DMS 273 (cell line): Measurements from ENCODE around the gene MCM5.
"Not testable (repeated sequence)": the region's sequence is repeated elsewhere in the genome, so short reads cannot be mapped to it uniquely, and the experiment has no call there.

Experiments
- DNase-seq: peaks from one replicate; lab custom pipeline; 2025; ENCODE audit not compliant: unreplicated experiment; lab: John Stamatoyannopoulos, UW

Gene MCM5

DNA sequence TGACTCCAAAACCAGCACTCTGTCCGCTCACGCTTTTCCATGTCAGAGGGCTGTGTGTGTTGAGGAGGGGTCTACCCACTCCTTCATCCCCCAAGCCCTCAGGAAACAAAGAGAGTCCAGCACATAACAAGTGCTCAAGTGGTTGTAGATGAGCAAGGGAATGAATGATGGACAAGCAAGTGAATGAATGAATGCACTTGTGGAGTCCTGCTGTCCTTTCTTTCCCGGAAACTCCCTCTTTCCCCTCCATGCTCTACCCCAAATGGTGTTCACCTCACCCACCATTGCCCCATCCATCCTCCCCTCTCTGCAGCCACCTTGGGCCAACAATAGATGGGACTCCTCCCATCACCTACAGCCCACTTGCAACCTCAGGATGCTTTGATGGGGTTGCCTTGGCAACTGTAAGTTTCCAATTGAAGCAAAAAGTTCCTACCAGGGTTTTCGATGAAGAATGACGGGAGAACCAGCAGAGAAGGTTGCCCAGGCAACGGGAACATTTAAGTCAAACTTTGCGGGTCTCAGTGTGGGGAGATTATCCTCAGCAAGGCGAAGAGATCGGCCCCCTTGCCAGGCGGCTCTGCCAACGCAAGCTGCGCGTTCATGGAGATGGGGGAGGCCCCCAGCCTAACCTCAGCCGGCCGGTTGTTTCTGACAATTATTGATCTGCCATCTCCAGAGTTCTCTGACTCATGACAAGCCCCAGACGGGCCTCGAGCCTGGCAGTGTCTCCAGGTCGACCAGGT lies 51.1 kb downstream of the MCM5 start:
- DNase-seq: no peak

DNA sequence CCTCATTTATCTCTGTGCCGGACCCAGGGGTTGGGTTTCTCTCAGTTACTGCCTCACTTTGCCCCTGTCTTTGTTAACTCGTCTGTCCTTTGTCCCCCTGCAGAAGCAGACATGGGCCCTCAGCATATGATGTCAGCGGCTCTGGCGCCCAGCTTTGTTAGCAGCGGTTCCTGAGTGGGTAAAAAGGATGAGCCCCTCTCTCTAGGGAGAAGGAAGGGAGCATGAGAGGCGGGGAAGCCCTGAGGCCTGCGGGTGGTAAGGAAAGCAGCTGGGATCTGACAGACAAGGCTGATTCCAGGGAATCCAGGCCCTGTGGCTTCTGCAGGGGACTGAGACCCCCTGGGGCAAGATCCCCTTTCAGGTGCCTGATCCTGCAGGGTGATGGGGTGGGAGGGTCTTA lies 51.7 kb downstream of the MCM5 start:
- DNase-seq: no peak

DNA sequence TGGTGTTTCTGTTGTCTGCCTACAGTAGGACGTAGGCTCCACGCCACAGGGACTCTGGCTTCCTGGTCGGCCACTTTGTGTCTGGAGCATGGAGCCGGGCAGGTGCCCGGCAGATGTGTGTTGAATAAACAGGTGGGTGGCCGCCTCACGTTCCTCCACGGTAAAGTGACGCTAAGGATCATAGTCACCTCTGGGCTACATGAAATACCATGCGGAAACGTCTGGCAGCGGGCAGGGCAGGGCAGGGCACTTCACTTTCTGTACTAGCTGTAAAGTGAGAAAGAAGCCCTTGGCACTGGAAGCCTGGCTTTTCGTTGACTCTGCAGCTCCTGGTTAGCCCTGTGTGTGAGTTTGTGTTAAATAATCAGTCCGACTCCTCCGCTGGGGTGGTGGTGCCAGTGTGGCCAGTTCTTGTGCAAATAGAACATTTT lies 52.4 kb downstream of the MCM5 start:
- no peak for DNase-seq

DNA sequence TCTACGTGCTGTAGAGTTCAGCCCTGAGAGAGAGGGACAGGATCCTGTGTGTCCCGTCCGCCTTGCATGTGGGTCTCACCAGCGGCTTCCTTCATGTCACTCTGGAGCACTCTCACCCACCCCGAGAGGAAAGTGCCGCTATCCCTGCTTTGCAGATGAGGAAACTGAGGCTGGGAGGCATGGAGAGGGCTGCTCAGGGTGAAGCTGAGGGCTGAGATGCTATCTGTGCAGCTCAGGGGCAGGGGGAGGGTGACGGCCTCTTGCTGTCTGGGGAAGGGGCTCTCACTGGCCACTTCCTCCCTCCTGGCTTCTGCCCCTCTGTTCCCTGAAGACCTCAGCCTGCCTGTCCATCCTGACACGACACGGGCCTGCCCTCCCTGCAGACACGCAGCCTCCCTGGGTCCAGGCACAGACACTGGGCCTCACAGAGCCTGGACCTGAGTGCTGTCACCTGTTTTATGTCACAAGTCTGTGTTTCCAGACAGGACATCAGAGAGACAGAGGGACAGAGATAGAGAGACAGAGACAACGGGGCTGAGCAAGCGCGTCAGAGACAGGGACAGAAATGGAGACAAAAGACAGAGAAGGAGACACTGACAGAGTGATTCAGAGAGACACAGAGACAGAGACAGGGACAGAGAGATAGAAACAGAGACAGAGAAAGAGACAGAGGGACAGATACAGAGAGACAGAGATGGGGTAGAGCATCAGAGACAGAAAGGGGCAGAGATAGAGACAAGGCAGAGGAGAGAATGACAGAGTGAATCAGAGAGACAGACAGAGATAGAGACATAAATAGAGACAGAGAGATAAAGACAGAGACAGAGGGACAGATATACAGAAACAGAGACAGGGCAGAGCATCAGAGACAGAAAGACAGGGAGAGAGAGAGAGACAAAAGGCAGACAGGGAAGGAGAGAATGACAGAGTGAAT lies 53.1 kb downstream of the MCM5 start:
- no peak for DNase-seq

DNA sequence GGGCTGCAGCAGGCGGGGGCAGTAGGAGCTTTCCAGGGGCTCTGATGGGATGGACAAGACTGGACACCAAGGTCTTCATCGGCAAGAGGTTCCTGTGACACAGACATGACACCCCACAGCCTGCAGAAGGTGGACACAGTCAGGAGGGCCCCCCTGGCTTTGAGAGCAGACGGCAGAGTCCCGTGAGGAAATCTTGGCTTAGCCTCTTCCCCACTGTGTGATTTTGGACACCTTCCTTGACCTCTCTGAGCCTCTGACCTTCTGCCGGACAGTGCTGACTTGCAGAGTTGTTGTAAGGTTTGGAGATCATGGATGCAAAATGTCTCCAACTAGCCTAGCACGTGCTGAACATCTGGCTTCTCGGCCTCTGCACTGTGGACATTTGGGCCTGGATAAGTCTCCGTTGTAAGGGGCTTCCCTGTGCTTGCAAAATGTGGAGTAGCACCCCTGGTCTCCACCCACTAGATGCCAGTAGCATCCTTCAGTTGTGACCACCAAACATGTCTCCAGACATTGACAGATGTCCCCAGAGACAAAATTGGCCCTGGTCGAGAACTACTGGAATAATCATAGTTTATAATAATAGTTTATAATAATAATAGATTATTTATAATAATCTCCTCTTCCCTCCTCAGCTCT lies 54.6 kb downstream of the MCM5 start:
- peak; percentile 51 for DNase-seq

DNA sequence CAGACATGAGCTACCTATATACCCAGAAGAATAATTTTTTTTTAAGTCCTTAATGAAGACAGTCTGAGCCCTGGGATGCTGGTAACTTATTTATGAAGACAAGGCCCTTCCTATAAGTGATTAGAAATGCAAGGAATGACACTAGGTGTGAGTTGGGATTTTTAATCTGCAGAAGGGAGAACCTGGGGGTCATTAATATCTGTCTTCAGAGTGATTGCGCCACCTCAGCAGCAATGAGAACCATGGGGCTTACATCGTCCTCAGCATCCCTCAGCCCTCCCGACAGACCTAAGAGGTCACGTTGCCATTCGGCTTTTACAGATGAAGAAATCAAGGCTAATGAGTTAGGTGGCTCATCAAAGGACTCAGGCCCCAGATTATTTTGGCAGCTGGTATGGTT lies 55.6 kb downstream of the MCM5 start:
- DNase-seq: no peak

DNA sequence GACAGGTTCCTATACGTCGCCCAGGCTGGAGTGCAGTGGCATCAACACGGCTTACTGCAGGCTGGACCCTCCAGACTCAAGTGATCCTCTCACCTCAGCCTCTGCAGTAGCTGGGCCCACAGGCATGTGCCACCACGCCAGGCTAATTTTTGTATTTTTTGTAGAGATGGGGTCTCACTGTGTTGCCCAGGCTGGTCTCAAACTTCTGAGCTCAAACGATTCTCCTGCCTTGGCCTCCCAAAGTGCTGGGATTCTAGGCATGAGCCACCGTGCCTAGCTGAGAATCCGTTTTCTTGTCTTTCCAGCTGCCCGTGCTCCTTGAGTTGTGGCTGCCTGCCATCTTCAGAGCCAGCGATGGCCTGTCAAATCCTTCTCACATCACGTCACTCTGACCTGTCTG lies 56.8 kb downstream of the MCM5 start:
- DNase-seq: no peak

DNA sequence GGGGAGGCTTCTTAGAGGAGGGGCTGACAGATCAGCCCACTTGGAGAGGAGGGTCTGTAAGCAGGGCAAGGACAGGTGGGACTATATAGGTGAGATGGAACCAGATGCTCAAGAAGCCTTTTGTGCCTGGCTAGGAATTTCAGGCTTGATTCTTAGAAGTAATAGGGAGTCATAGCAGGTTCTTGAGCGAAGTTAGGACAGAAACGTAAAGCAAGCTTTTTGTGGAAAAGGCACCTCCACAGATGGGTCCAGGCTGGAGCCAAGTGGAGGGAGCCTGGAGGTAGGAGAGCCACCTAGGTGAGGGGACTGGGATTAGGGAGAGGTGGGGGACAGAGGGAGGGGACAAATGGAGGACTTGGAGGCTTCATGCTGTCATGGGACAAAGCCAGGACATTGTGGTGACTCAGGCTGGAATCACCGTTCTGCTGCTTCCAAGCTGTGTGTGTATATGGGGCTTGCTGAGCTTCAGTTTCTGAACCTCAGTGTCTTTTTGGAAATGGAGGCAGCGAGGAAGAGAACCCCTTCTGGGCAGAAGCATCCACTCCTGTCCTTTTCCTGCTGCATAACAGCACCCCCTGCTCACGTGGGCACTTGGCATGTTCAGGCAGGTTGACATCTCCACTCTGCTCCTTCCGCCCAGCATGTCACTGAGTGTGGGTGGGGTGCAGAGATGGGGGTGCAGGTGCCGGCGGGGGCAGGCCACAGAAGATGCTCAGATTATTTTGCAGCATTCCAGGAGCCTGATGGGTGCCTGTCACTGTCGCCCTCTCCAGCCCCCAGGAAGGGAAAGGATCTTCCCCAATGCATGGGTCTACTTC lies 58.0 kb downstream of the MCM5 start:
- DNase-seq: no peak

DNA sequence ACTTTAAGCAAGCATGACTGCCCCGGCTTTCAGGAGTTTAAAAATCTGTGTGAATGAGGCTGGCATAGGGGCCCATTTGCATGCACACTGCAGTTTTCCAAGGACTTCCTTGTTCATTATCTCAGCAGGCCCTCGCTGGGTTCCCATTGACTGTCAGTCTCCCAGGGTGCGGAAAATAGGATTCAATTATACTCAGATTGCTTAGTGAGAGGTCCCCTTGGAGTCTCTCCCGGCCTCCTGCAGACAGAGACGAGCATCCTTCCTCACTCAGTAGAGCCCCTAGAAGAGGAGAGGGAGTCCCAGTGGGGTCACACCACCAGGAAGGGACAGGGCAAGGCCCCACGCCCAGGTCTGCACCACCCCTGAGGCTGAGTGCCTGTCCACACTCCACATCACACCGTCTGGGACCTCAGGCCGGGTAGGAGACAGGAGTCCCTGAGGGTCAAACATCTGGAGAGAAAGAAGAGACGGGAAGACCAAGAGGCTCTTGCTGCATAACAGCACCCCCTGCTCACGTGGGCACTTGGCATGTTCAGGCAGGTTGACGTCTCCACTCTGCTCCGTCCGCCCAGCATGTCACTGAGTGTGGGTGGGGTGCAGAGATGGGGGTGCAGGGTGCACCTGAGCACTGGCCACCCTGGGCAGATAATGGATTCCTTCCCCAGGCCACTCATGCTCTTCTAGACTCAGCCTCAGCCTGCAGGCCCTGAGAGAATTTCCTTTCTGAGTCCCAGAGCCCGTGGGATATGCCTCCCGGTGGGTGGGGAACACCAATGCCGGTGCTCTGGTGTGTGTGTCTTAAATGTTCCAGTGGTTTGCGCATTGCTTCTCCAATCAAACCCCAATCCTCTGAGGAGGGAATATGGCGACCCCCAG lies 58.8 kb downstream of the MCM5 start:
- DNase-seq: no peak

DNA sequence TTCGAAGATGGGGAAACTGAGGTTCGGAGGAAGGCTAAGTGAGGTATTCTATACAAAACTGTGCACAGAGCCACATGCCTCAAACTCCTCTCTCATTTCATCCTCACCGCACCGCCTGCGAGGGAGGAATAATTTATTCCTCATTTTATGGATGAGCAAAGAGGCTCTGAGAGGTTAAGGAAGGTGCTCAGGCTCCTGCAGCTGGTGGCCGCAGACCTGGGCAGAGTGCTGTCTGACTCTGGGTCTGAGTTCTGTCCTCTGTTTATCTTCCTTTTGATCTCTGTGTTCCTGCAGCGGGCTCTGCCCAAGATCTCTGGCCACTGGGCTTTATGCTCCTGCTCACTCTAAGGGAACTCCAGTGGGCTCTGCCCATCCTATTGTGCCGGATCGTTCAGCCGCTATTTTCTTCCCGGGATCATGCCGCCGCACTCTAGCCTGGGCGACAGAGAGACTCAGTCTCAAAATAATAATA lies 59.5 kb downstream of the MCM5 start:
- DNase-seq: no peak

DNA sequence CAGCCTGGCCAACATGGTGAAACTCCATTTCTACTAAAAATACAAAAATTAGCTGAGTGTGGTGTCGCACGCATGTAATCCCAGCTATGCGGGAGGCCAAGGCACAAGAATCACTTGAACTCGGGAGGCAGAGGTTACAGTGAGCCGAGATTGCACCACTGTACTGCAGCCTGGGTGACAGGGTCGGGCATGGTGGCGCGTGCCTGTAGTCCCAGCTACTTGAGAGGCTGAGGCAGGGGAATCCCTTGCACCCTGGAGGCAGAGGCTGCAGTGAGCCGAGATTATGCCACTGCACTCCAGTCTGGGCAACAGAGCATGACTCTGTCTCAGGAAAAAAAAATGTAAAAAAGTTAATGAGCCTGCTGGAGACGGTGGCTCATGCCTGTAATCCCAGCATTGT lies 60.0 kb downstream of the MCM5 start:
- DNase-seq: not testable (repeated sequence)

DNA sequence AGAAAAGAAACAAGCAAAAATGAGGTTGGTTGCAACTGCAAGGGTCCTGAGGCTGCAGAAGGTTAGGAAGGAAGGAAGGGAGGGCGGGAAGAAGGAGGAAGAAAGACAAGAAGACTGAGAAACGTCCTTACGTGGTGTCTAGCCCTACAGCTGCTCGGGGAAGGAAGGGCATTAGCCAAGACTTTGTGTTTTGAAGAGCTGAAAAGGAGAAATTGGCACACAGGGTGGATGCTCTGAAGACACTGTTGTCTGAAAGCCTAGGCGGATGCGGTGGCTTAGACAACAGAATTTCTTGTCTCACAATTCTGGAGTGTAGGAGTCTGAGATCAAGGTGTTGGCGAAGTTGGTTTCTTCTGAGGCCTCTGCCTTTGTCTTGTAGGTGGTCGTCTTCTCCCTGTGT lies 60.7 kb downstream of the MCM5 start:
- DNase-seq: no peak

DNA sequence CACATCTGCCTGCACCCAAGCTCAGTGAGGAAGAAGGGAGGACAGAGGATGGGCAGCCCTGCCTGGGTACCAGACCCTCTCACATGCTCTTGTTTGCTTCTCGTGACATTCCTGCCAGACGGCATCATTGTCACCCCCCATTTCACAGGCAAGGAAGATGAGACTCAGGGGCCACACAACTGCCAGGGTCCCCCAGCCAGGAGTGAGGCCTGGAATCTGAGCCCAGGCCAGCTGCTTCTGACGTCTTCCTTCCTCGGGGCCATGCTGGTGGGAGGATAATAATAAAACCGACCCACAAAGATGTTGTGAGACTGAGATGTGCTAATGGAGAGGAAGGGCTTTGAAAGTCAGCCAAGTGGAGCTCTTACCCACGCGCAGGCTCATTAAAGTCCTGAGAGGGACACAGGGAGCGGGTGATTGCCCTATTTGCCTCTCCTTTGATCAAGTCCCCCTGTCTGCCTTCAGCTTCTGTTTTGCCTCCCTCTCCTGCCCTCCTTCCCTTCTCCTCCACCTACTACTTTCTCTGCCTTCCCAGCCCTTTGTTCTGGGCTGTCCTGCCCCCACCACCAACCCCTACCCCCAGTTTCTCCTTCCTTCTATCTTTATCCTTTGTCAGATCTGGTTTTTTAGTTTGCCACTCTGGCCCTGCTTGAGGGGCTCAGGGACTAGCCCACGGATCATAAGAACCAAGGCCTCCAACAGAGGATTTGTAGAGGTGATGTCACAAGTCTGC lies 62.7 kb downstream of the MCM5 start:
- DNase-seq: peak; percentile 18

DNA sequence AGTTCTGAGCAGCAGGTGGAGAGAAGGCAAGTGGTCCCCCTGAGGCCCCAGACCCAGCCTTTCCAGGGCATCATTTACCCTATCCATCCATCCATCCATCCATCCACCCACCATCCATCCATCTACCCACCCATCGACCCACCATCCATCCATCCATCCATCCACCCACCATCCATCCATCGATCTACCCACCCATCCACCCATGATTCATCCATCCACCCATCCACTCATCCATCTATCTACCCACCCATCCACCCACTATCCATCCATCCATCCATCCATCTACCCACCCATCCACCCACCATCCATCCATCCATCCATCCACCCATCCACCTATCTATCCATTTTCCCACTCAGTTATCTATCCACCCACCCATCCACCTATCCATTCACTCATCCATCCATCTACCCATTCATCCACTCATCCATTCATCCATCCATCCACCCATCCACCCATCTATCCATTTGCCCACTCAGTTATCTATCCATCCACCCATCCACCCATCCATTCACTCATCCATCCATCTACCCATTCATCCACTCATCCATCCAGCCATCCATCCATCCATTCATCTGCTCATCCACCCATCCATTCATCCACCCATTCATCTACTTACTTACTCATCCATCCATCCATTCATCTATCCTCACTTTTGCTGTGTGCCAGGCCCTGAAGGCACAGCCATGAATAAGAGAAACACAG lies 63.4 kb downstream of the MCM5 start:
- no peak for DNase-seq

DNA sequence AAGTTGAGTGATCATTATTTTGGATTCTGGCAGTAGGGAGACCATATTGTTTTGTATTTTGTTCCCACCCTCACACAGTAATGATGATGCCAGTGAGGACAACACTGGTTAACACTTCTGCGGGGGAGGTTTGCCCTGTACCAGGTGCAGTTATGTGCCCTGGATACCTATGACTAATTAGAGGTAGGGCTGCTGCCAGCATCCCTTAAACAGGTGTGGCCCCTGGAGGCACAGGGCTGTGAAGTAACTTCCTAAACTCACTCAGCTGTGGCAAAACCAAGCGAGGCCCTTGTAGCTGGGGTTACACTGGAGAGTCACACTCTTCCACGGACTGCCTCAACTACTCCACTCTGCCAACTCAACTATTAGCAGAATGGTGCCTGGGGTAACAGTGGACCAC lies 64.5 kb downstream of the MCM5 start:
- DNase-seq: no peak

DNA sequence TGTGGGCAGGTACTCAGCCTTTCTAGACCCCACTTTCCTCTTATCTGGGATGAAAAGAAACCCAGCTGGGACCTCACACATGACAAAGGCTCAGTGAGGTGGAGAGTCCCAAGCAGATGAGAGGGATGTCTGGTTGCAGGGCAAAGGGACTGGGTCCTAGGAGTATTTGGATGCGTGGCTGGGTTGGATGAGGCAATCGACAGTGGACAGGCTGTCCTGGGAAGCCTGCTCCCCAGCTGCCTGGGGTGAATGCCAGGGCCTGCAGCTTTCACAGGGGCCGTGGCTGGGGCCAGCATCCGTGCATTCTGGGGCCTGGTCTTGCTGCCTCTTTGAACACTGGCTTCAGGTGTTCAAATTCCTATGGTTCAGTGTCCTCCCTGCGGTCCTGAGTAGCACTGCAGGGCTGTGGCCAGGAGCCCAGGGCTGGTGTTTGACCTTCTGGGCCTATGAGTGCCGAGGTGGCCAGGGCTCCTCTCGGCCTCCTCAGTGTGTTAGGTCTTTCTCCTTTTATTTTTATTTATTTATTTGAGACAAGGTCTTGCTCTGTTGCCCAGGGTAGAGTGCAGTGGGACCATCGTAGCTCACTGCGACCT lies 65.3 kb downstream of the MCM5 start:
- DNase-seq: no peak

DNA sequence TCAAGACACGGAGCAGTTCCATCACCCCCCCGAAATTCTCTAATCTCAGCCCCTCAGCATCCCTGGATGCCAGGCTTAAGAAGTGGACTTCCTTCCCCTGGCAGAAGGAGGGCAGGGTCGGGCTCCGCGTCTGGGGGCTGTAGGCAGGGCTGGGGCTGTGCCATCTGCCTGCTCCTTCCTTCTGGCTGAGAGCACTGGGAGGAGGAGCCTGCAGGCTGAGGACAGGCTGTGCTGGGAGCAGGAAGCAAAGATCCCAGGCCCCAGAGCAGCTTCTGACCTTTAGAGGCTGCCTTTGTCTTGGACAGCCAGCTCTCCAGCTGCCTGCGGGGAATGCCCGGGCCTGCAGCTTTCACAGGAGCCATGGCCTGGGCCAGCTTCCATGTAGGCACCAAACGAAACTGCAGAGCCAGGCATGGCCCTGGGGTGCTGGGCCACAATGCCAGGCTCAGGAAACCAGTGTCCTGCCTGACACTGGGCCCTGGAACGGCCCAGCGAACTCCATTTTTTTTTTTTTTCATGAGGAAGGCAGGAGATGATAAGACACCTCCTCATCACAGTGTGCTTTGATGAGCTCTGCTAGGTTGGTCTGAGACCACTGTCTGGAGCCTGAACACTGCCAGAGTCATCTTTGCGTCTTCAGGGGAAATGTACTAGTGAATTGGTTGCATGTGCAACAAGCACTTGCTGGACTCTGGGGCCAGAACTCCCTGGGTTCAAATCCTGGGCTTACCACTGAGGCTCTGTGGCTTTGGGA lies 67.9 kb downstream of the MCM5 start:
- peak; percentile 82 for DNase-seq
